GM19043 (cell line): Measurements from ENCODE around the gene RASA4B.
"Not testable (repeated sequence)": the region's sequence is repeated elsewhere in the genome, so short reads cannot be mapped to it uniquely, and the experiment has no call there.

ENCODE experiments used
- ATAC-seq: cut with Tn5 transposase; IDR thresholded peaks from one replicate; pipeline ENCODE4 v1.9.1; 2021; ENCODE audit warnings: low read depth; ENCODE audit not compliant: unreplicated experiment

The RASA4B gene

DNA sequence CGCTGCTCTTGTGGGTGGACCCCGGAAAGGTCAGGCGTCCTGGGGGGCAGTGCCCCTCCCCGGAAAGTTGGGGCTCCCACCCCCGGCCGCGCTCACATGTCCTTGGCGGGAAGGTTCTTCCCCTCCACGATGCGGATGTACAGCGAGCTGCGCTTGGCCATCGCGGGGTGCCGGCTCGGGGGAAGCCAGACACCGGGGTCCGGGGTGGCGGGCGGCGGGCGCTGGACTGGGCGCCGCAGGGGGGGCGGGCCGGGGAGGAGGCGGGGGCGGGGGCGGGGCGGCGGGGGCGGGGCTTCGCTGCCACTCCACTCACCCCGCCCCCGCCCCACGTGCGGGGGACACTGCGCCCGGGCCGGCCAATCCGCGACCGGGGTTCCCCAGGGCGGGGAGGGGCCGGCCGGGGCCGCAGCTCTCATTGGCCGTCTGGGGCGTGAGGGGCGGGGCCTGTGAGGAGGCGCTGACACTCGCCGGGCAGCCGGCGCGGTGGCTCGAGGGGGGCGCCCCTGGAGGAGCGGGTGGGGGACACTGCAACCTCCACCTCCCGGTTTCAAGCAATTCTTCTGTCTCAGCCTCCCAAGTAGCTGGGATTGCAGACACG, at the start of gene RASA4B:
TSS of gene RASA4B (minus strand) at position 228 of the 598 bp plus-strand sequence. CDS start at position 161, 67 bp downstream.
- ATAC-seq = peak; percentile 54

DNA sequence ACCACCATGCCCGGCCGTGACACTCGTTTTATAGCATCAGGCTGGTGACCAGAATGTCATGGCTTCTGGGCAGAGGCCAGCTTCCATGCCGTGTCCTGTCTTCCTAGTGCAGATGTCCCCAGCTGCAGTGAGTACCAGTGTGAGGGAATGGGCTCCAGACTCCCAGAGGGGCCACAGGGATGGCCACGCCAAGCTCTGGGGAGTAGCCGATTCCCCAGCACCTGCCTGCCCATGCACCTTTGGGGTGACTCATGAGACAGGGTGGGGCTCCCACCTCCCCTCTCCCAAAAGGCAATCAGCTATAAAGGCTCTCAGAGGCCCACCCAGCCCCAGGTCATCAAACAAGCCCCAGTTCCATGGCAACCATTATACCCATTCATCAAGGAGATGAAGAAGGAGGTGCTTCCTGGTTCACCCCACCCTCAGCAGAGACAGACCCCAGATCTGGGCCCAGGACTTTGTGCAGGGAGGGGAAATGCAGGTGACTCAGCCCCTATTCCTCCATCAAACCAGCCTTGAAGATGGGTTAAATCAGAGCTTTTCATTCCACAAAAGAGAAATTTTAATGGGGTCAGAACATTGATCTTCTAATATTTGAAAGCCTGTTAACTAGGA, 33.3 kb upstream of the RASA4B start, which contains the start of gene SPDYE2:
TSS of gene SPDYE2 (plus strand) at position 419 of the 615 bp plus-strand sequence. CDS start 2,030 bp downstream, outside the sequence.
- ATAC-seq = not testable (repeated sequence)

DNA sequence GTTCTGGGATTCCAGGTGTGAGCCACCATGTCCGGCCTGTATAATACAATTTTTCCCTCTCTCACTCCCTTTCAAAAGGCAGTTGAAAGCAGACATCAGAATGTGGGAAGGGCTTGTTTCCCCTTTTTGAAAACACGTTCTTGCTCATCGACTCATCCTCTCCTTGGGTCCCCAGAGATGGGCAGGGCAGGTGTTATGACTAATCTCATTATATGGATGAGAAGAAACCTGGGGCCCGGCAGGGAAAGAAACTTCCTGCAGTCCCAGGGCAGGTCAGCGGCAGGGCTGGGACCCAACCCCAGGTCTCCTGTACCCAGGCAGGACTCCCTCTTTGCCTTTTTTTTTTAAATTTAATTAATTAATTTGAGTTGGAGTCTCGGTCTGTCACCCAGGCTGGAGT, 28.8 kb upstream of the RASA4B start:
- ATAC-seq = peak; percentile 83

DNA sequence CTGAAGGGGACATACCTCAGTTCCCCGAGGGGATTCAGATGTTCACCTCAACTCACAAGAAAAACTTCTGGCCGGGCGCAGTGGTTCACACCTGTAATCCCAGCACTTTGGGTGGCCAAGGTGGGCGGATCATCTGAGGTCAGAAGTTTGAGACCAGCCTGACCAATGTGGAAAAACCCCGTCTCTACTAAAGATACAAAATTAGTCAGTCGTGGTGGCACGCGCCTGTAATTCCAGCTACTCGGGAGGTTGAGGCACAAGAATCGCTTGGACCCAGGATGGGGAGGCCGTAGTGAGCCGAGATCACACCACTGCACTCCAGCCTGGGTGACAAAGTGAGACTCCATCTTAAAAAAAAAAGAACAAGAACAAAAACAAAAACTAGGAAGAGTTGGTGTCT, 27.7 kb upstream of the RASA4B start:
- ATAC-seq = not testable (repeated sequence)

DNA sequence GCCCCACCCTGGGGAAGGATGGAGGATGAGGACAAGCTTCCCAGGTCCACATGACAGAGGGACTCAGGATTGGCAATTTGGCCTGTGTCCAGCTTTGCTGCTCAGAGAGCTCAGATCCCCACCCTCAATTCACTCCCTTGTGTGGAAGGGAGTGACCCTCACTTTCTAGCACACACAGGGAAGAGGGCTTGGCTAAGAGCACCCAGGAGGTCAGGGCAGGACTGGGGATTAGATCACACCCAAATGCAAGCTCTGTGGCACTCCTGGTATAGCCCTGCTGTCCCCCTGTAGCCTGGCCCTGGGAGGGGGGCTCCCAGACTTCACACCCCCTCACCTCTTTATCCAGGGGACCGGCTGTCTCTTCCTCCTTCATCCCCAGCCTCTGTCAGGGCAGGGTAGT, 26.8 kb upstream of the RASA4B start:
- ATAC-seq = not testable (repeated sequence)

DNA sequence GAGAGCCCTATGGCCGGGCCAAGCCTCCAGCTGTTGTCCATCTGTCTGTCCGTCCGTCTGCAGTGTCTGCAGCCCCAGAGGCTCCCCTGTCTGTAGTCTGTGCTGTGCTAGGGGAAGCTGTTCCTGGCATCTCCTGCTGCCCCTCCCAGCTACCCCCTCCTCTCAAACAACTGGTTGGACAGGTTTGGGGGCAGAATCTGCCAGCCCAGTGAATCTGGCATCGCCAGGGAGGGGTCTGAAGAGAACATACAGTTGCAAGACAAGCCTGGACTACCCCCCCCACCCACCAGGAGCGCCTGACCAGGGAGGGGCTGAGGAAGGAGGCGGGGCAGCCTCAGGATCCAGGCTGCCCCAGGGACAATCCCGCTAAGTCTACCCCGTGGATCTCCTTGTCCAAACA, 26.0 kb upstream of the RASA4B start, which contains the start of gene UPK3BL2:
TSS of gene UPK3BL2 (minus strand) at position 101 of the 400 bp plus-strand sequence. CDS start at position 41, 60 bp downstream.
- not testable (repeated sequence) for ATAC-seq

DNA sequence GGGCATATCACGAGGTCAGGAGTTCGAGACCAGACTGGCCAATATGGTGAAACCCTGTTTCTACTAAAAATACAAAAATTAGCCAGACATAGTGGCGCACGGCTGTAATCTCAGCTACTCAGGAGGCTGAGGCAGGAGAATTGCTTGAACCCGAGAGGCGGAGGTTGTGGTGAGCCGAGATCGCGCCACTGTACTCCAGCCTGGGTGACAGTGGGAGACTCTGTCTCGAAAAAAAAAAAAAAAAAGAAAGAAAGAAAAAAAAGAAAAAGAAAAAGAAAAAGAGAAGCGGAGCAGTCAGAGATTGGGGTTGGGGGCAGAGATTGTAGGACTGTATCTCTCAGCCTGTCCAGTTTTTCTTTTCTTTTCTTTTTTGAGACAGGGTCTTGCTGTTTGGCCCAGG, 25.2 kb upstream of the RASA4B start:
- not testable (repeated sequence) for ATAC-seq

DNA sequence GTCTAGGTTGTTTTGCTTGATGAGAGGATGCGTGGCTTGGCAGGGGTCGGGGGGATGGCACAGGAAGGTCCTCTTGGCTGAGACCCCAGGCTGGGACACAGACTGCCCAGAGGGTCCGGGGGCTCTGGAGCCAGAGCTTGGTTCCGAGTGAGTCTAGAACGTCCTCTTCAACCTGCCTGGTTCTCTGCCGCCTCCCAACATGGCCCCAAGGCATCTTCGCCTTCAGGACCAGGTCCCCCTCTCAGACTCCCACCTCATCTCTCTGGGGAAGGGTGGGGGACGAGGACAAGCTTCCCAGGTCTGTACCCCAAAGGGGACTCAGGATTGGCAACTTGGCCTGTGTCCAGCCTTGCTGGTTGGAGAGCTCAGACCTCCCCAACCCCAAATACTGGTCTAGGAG, 24.5 kb upstream of the RASA4B start:
- not testable (repeated sequence) for ATAC-seq

DNA sequence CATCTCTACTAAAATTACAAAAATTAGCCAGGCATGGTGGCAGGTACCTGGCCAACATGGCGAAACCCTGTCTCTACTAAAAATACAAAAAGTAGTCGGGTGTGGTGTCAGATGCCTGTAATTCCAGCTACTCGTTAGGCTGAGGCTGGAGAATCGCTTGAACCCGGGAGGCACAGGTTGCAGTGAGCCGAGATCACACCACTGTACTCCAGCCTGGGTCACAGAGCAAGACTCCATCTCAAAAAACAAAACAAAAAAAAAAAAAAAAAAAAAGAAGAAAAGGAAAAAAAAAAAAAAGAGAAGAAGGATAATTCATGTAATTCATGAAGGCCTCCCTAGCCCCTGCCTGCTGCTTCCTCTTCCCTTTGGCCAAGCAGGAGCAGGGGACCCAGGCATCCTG, 23.0 kb upstream of the RASA4B start:
- ATAC-seq = not testable (repeated sequence)

DNA sequence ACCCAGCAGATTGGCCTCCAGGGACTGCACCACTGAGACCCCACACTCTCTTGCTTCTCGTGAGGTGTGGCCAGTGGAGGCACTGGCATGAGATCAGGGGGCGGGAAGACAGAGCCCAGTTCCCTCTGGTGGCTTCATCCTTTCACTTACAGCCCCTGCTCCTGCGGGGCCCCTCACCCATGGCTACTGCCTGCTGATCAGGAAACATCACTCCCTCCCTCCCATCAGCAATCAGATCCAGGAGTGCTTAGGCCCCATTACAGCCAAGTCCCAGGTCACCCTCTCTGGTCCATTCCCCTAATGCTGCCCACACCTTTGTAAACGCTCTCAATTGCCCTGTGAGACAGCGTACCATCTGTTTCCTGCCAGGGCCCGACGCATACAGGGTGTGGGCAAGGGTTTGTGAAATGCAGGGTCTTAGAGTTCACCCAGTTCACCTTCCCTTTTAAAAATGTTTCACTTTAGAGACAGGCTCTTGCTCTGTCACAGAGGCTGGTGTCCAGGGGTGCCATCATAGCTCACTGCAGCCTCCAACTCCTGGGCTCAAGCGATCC, 17.6 kb upstream of the RASA4B start:
- ATAC-seq = not testable (repeated sequence)

DNA sequence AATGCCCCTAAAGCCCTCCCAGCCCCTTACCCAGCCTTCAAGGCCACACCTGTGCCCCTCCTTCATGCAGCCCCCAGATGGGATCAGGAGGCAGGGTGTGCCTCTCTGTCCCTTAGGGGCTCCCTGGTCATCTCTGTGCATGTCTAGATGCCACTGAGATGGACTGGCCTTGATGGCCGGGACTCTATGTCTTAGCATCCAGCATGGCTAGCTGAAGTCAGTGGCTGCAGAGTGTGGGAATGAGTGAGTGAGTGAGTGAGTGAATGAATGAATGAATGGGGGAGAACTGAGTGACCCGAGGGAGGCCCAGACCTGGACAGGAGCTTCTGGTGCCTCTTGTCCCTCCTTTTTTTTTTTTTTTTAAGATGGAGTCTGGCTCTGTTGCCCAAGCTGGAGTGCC, 14.6 kb upstream of the RASA4B start:
- ATAC-seq = not testable (repeated sequence)

DNA sequence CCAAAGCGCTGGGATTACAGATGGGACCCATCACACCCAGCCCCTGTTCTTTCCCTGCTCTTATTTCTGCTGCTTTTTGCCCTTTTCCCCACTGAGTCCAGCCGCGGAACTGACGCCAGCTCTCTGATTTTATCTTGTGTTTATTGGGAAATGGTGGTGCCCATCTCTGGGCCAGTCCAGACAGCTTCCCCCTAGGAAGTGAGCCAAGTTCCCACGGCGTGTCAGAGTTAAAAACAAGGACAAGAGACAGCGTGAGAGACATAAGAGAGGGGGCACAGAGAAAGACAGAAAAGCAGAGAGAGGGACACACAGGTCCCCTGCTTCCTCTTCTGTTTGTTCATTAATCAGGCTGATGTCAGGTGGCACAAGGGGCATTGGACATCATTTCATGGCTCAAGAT, 14.0 kb upstream of the RASA4B start:
- not testable (repeated sequence) for ATAC-seq

DNA sequence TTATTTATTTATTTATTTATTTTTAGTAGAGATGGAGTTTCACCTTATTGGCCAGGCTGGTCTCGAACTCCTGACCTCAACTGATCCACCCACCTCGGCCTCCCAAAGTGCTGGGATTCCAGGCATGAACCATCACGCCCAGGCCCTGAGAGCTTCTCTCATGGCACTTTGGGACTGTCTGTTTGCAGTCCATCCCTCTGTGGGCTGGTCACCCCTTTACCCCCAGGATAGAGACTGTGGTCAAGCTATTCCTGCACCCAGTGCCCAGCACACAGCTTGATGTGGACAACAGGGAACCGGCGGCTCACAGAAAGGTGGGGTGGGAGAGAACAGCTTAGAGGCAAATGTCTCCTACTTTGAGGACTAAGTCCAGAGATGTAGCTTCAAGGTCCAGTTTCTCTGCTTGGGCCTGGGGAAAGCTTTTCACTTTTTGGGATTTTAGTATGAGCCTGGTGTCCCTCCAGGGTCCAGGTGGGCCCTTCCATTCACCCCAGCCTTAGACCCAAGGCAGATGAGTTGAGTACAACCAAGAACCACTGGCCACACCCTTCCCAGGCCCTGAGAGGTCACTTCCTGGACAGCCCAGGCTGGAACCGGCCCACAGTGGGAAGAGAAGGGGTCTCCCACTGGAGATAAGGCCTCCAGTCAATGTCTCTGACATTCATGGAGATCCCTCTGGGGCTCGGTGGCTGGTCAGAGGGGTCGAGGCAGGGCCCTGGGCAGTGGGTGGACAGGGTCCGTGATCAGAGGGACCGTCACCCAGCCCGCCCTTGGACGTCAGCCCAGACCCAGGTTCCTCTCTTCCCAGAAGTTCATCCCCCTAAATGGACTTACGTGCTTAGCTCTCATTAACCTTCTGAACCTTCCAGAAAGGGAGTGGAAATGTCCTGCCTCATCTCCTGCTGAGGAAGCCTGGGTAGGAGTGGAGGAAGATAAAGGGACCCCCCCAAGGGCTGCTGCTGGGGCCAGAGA, 10.5 kb upstream of the RASA4B start:
- ATAC-seq = not testable (repeated sequence)

DNA sequence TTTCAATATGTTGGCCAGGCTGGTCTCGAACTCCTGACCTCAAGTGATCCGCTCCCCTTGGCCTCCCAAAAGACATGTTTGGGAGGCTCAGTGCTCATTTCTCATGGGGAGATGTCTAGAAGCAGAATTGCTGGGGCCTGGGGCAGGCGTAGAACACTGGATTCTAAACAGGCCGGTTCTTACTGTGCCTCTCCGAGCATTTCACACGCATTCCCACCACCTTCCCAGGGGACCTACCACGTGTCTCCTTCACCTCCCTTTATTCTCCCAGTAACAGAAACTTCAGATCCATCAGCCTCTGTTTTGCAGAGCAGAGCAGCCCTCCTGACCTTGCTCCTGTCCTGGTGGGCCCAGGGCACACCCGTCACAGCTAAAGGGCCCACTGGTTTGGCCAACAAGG, 9.6 kb upstream of the RASA4B start:
- ATAC-seq = not testable (repeated sequence)

DNA sequence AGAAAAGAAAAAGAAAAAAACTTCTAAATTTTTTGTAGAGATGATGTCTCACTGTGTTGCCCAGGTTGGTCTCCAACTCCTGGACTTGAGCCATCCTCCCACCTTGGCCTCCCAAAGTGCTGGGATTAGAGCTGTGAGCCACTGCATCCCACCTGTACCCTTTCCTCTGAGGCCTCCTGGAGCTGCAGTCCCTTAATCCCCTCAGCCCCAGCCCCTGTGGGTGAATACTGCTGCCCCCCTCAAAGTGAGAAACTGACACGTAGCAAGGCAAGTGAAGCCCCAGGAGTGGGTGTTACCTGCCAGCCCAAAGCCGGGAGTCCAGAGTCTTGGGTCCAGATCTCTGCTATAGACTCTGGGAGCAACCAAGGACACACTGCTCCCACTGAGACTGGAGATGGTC, 7.2 kb upstream of the RASA4B start:
- not testable (repeated sequence) for ATAC-seq

DNA sequence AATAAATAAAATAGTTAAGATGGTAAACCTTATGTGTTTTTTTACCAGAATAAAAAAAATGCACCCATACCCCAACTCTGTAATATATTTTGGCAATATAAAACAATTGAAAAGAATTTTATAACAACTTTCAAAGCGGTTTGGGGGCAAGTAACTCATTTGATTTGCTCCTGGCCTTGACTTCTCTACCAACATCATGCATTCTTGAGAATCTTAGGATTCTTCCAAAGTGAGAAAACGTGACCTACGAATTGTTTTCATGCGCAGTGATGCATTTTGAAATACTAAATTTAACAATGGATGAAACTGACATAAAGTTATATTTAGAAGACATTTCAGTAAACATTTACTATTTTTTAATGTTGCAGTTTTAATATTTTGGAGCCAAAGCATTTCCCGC, 3.2 kb upstream of the RASA4B start:
- ATAC-seq = not testable (repeated sequence)

DNA sequence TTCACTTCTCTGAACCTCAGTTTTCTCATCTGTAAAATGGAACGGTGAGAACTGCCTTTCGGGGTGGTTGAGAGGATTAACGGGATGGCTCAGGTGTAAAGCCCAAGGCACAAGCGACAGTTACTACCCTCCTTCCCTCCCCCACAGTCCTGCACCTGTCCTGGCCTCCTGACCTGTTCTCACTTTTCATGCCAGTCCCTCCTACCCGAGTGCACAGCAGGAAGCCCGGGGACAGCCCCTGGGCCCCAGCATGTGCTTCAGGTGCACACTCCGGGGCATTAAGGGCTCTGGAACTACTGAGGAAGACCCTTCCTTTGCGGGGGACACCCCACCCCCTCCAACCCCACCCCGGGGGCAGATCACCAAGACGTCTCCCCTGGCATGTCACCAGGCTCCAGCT, 626 bp downstream of the RASA4B start:
- ATAC-seq = not testable (repeated sequence)

DNA sequence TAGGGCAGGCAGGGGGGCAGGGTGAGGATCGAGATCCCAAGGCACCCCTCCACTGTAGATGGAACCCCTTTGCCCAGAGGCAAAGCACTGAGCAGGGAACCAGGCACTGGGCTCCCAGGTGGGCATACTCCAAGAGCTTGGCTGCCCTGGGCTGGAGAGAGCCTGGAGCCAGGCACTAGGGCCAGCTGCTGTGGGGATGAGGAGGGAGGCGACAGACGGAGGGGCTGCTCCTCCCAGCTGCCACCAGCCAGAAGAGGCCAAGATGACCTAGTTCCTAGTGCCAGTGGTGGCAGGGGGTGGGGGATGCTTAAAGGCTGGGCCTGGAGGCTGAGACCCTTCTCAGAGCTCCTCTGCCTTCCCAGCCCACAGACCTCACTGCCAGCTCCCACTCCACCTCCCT, 1.7 kb downstream of the RASA4B start:
- not testable (repeated sequence) for ATAC-seq

DNA sequence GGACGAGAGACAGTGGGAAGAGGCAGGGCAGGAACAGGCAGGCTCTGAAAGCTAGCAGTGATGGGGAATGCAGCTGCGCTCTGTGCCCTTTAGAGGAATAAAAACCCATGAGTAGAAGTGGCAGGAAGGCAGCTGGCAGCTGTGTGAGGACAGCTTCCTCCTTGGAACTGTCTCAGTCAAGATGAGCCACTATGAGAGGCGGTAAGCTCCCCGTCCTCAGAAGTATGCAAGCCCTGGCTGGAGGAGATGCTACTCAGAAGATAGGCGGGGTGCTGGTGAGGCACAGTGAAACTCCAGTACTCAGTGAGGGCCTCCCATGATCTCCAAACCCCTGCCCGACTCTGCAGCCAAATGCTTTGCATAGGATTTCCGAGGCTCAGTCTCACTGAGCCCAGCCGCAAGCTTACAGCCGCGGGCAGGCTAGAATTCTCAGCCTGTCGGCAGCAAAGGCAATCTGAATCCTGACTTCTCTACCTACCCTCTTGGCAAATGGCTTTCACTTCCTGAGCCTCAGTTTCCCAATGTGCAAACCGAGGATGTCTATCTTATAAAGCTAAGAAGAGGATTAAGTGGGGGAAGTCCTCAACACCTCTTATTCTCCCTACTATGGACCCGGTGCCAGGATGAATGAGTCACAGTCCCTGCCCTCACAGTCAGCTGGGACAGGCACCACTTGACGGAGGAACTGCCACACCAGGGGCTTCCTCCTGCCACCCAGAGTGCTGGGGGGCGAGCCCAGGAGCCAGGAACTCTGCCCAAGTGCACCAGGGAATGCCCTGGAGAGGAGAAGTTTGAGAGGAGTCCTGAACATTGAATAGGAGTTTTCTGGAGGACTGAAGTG, 2.5 kb downstream of the RASA4B start:
- peak; percentile 64 for ATAC-seq
